Activated naive CD4-positive, alpha-beta T cell treated with anti-CD3 and anti-CD28 coated beads, Interleukin-2, amount 50 U/mL, for 24 hours (primary cell): ENCODE data around the gene DHRS4L2.
"Not testable (repeated sequence)": the region's sequence is repeated elsewhere in the genome, so short reads cannot be mapped to it uniquely, and the experiment has no call there.

Experiments used
- H3K27ac Mint-ChIP-seq: one replicate; pipeline ENCODE4 v1.8.0; 2021; ENCODE audit warnings: mild to moderate bottlenecking, mixed read lengths
- H3K27me3 Mint-ChIP-seq: one replicate; pipeline ENCODE4 v1.8.0; 2021; ENCODE audit warnings: mixed read lengths
- H3K36me3 Mint-ChIP-seq: one replicate; pipeline ENCODE4 v1.8.0; 2021; ENCODE audit warnings: mixed read lengths
- H3K4me1 Mint-ChIP-seq: one replicate; pipeline ENCODE4 v1.8.0; 2021; ENCODE audit warnings: mixed read lengths
- H3K4me3 Mint-ChIP-seq: one replicate; pipeline ENCODE4 v1.8.0; 2021; ENCODE audit warnings: mild to moderate bottlenecking, mixed read lengths
- H3K9me3 Mint-ChIP-seq: one replicate; pipeline ENCODE4 v1.8.0; 2021; ENCODE audit warnings: mixed read lengths

Gene DHRS4L2

DNA sequence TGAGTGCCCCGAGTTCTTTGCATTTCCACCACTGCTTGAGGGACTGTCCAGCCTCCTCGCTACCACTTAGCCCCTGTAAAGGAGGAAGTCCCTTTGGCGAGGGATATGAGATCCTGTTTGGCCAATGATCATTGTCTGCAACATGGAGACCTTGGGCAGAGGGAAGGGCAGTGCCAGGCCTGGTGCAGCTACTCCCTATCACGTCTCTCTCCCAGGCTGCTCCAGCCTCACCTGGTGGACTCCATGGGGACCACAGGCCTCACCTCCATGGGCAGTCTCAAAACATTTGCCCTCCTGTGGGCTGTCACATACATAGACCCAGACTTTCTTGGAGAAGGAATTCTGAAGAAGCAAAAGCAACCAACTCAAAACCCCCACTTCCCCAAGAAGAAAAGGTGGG lies 47.0 kb downstream of the DHRS4L2 start:
- Mint-ChIP-seq H3K4me1 (peaks cover 10% of the 10 kb centered on the region), H3K4me3 (peak overlapping the region; percentile 97)
- H3K9me3 Mint-ChIP-seq, H3K36me3 Mint-ChIP-seq, H3K27ac Mint-ChIP-seq, H3K27me3 Mint-ChIP-seq: not testable (repeated sequence)

DNA sequence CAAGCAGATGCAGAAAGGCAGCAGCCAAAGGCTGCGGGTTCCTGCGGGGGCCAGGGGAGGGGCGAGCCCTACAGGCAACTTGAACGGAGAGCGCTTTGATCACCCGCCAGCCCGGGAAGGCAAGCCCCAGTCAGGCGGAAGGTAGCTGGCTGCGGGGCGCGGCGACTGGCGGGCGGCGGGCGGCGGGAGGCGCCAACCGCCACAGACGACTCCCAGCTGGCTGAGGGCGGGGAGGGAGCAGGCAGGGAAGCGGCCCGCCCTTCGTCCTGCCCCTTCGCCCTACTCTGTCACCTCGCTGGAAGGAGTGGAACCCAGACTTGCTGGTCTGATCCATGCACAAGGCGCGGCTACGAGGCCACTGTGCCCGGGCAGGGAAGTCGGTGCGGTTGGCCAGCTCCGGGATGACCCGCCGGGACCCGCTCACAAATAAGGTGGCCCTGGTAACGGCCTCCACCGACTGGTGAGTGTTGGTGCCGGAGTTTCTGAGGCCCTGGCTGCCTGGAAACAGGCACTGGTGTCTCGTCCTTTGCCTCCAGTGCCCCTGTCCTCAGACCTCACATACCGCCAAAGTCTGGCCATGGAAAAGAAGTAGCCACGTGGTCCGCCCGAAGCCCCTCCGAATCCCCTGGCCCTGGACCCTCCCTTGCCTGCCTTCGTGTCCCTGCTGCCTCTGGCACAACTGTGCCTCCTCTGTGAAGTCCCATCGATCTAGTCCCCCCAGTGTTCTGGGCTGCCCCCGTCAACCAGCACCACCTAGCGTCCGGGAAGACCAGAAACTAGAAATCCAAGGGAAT lies 47.6 kb downstream of the DHRS4L2 start:
- Mint-ChIP-seq H3K9me3 (no peaks in the 10 kb centered on the region), H3K4me3 (peak overlapping the region; percentile 97), H3K4me1 (peaks cover 10% of the 10 kb centered on the region), H3K27ac (peak overlapping the region; percentile 94), H3K36me3 (no peaks in the 10 kb centered on the region), H3K27me3 (no peaks in the 10 kb centered on the region)

DNA sequence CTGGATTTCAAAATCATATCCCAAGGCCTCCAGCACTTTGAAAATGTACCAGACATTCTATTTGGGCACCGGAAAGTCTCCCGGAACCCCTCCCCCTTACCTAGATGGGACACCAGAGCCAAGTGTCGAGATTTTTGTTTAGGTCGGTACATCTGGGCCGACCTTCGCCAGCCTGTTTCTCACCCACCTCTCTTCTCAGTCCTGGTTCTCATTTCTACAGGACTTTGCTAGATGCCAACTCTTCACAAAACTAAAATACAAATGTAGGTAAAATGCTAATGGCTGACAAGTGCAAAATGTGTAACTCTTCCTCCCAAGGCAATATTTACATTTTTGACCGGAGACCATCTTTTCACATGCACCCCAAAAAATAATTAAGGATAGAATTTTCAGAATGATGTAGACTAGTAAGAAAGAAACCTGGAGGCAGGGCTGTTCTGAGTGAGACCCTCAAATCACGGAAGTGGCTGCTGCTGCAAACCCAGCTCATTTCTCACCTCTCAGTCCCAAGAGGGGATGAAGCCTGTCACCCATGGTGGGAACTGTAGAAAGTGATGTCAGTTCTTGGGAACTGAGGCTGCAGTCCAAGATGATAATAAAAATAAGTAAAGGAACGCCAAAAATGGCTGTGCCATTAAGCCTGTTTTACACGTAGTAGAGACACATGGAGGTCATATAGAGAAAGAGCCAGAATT lies 48.4 kb downstream of the DHRS4L2 start:
- H3K9me3 Mint-ChIP-seq, H3K27ac Mint-ChIP-seq: not testable (repeated sequence)

DNA sequence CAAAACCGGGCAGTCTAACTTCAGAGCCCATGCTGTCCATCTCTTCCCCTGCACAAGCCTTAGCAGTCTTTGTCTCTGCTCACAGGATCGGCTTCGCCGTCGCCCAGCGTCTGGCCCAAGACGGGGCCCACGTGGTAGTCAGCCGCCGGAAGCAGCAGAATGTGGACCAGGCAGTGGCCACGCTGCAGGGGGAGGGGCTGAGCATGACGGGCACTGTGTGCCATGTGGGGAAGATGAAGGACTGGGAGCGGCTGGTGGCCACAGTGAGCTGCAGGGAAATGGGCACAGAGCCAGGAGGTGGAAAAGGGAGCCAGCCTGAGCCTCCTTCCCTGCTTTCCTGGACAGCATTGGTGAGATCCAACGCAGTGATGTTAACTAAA lies 48.9 kb downstream of the DHRS4L2 start:
- Mint-ChIP-seq H3K36me3 (no peaks in the 10 kb centered on the region), H3K9me3 (no peaks in the 10 kb centered on the region), H3K27ac (no peak overlapping the region), H3K4me1 (peaks cover 10% of the 10 kb centered on the region), H3K27me3 (no peaks in the 10 kb centered on the region), H3K4me3 (no peak overlapping the region)

More for the DNA sequence above, 48.4 kb downstream of the DHRS4L2 start:
- peak overlapping the region; percentile 97 for H3K4me3 Mint-ChIP-seq
- H3K4me1 Mint-ChIP-seq, result peaks cover 10% of the 10 kb centered on the region
- not testable (repeated sequence) for H3K27me3 Mint-ChIP-seq, H3K36me3 Mint-ChIP-seq

DNA sequence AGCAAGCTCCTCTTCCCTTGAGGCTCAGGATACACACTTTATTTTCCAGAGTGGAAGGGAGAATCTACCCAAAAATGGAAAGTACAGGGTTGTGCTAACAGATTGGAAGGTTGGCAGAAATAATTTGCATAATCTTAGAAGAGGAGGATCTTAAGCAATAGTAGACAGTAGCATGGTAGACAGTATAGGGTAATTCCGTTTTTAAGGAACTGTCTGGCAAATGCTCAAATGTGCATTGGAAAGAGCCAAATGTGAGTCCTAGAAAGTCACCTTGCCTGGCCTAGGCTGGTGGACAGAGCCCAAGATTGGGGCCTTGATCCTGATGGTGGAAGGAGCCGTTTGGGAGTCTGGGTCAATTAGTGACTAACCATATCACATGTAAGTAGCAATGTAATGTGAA lies 50.0 kb downstream of the DHRS4L2 start:
- Mint-ChIP-seq H3K27ac (no peak overlapping the region), H3K4me3 (no peak overlapping the region), H3K4me1 (peaks cover 10% of the 10 kb centered on the region), H3K36me3 (no peaks in the 10 kb centered on the region), H3K27me3 (no peaks in the 10 kb centered on the region), H3K9me3 (no peaks in the 10 kb centered on the region)

DNA sequence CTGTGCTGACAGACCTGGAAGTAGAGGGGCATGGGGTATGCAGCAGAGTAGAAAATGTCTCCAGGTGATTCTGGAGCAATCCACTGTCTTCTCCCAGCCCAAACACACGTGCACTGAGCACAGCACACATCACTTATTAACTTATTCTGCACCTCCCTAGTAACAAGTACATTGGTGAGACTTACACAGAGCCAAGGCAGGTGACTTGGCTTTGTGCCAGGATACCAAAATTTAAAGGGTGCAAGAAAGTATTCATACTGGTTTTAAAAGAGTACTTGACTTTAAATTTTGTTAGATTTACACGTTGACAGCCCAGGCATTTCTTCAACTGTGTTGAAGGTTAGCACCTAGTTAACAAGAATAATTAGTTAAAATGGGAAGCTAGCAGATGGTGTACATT lies 52.0 kb downstream of the DHRS4L2 start:
- no peaks in the 10 kb centered on the region for H3K36me3 Mint-ChIP-seq
- H3K27ac Mint-ChIP-seq, result no peak overlapping the region
- H3K4me1 Mint-ChIP-seq, result peaks cover 6% of the 10 kb centered on the region
- H3K9me3 Mint-ChIP-seq, result no peaks in the 10 kb centered on the region
- no peaks in the 10 kb centered on the region for H3K27me3 Mint-ChIP-seq
- no peak overlapping the region for H3K4me3 Mint-ChIP-seq

DNA sequence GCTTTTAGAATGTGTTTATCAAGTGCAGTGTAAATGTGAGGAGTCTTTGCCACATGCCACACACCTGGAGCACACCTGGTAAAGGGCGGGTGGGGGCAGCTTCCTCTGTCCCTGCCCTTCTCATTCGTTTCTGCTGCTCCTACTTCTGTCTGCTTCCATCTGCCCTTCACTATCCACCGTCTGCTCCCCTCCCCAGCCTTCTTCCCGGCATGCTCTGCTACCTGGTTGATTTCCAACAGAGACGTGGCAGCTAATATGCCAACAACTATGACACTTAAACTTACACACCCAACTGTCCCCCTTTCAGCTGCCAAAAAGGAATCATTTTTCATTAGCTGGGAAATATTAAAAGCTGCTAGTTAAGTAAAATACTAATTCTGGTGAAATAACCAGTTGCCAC lies 54.0 kb downstream of the DHRS4L2 start:
- no peak overlapping the region for H3K27ac Mint-ChIP-seq
- no peaks in the 10 kb centered on the region for H3K4me1 Mint-ChIP-seq
- H3K36me3 Mint-ChIP-seq, result no peaks in the 10 kb centered on the region
- no peaks in the 10 kb centered on the region for H3K9me3 Mint-ChIP-seq
- no peak overlapping the region for H3K4me3 Mint-ChIP-seq
- no peaks in the 10 kb centered on the region for H3K27me3 Mint-ChIP-seq

DNA sequence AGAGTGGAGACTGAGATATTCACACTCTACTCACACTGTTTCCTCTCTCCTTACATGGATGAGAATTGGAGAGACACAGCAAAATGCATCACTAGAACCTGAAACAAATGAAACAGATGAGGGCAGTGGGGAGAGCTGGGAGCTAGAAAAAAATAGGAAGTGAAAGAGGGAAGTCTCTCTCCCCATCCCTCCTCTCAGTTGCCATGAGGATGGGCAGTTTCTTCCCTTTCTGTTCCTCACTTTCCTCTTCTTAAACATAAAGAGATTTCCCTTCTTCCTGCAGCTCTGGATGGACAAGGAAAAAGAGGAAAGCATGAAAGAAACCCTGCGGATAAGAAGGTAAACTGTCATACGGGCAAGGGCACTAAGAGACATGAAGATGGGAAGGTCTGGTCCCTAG lies 60.3 kb downstream of the DHRS4L2 start:
- not testable (repeated sequence) for H3K27me3 Mint-ChIP-seq, H3K9me3 Mint-ChIP-seq, H3K27ac Mint-ChIP-seq, H3K36me3 Mint-ChIP-seq, H3K4me3 Mint-ChIP-seq
- H3K4me1 Mint-ChIP-seq, result peaks cover 20% of the 10 kb centered on the region

DNA sequence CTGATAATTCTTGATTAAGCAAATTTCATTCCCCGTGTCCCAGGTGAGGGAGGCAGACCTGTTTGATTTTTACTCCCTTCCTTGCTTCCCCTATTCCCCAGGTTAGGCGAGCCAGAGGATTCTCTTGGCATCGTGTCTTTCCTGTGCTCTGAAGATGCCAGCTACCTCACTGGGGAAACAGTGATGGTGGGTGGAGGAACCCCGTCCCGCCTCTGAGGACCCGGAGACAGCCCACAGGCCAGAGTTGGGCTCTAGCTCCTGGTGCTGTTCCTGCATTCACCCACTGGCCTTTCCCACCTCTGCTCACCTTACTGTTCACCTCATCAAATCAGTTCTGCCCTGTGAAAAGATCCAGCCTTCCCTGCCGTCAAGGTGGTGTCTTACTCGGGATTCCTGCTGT lies 62.0 kb downstream of the DHRS4L2 start:
- H3K9me3 Mint-ChIP-seq, H3K36me3 Mint-ChIP-seq, H3K27ac Mint-ChIP-seq, H3K27me3 Mint-ChIP-seq: not testable (repeated sequence)
- peaks cover 21% of the 10 kb centered on the region for H3K4me1 Mint-ChIP-seq
- peak overlapping the region; percentile 89 for H3K4me3 Mint-ChIP-seq

DNA sequence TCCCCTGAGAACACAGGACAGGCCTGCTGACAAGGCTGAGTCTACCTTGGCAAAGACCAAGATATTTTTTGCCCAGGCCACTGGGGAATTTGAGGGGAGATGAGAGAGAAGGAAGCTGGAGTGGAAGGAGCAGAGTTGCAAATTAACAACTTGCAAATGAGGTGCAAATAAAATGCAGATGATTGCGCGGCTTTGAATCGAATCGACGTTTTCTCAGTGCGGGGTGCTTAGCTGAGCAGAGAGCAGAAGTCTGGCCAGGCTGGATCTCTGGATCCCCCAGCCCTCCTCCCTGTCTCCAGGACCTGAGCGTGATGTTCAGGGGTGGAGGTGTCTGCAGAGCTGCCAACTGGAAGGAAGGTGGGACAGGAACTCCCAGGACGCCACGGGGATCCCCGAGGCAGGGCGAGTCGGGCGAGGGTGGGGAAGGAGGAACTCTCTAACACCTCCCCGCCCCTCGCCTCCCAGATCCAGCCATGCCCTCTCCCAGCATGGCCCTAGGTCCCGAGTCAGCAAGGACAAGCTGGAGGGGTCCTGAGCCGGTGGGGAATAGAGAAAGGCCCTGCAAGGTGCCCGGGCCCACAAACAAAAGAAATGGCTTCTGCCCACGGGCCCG lies 62.6 kb downstream of the DHRS4L2 start:
- H3K4me3 Mint-ChIP-seq, result peak overlapping the region; percentile 89
- peak overlapping the region; percentile 93 for H3K27ac Mint-ChIP-seq
- no peaks in the 10 kb centered on the region for H3K36me3 Mint-ChIP-seq
- H3K9me3 Mint-ChIP-seq, result no peaks in the 10 kb centered on the region
- H3K27me3 Mint-ChIP-seq, result peaks cover 3% of the 10 kb centered on the region
- H3K4me1 Mint-ChIP-seq, result peaks cover 21% of the 10 kb centered on the region

DNA sequence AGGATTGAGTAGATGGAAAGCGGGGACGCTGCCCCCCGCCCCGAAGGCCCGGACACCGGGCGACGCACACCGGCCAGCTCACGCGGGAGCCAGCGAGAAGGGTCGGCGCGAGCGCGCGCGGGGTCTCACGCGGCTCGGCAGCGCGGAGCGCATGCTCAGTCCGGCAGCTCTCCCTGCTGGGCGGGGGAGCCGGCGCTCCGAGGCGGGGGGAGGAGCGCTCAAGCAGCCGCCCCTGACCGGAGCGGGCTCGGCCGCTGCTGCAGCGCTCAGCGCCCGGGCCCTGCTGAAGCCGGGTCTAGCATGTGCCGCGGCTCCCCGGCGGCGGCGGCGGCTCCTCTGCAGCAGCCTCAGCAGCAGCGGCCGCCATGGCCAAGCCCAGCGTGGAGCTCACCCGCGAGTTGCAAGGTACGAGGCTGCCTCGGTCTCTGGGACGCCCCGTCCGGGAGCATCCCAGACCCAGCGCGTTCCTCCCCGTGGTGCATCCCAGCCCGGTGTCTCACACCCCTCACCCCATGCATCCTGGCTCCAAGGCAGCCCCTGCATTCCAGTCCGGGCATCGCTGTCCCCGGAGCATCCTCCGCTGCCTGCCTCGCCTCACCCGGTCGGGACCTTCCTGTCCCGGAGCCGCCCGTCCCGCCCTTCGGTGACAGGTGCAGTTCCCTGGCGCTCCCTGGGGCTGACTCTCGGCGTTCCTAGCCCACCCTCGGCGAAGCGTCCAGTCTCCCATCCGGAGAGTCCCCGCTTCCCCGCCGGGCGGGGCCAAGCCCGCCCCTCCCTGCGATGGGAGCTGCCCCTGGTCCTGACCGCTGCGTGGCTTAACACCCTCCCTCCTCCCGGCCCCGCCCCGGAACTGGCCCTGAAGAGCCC lies 63.3 kb downstream of the DHRS4L2 start, which contains the start of gene CARMIL3:
Gene CARMIL3 (plus strand): TSS at position 221 of the 867 bp plus-strand sequence. CDS start 145 bp downstream, at position 366.
- H3K4me1 Mint-ChIP-seq, result peaks cover 21% of the 10 kb centered on the region
- no peaks in the 10 kb centered on the region for H3K36me3 Mint-ChIP-seq
- H3K27ac Mint-ChIP-seq, result peak within 1 kb of the TSS; percentile 93
- no peaks in the 10 kb centered on the region for H3K9me3 Mint-ChIP-seq
- H3K4me3 Mint-ChIP-seq, result peak within 1 kb of the TSS; percentile 89
- H3K27me3 Mint-ChIP-seq, result peaks cover 3% of the 10 kb centered on the region

DNA sequence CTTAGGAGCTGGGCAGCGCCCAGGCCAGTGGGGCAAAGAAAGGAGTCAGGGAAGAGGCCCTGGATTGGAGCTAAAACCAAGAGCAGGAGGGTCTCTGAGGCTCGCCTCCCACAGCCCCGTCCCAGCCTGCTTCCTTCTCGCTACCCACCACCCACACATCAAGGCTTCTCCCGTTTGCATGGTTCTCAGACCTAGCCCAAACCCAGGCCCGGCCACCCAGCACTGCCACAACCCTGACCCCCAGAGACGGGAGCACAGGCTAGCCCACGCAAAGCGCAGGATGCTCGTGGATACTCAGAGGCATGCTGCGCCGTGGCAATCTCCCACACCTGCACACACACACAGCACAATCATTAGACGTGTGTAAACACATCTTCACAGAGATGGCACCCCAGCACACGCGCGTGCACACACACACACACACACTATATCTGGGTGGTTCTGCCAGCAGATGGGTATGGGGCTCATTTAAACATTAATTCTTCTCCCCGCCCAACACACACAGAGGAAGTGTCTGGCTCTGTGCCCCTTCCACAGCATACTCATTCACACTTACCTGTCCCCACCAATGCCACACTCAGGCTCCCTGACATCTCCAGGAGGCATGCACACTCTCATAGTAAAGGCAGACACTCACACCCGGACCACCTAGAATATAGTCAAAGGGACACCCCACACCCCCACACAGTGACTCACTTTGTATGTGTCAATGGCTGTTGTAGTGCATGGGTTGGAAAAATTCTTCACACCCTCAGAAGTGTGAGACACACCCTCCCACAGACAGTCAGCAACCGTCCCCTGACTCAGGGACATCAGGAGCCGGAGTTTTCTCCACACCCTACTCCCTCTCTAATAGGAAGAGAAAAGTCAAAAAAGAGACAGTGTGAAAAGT lies 64.2 kb downstream of the DHRS4L2 start:
- H3K4me1 Mint-ChIP-seq, result peaks cover 21% of the 10 kb centered on the region
- peak overlapping the region; percentile 71 for H3K27ac Mint-ChIP-seq
- H3K27me3 Mint-ChIP-seq, result peaks cover 3% of the 10 kb centered on the region
- peak overlapping the region; percentile 81 for H3K4me3 Mint-ChIP-seq
- H3K9me3 Mint-ChIP-seq, result no peaks in the 10 kb centered on the region
- H3K36me3 Mint-ChIP-seq, result no peaks in the 10 kb centered on the region

DNA sequence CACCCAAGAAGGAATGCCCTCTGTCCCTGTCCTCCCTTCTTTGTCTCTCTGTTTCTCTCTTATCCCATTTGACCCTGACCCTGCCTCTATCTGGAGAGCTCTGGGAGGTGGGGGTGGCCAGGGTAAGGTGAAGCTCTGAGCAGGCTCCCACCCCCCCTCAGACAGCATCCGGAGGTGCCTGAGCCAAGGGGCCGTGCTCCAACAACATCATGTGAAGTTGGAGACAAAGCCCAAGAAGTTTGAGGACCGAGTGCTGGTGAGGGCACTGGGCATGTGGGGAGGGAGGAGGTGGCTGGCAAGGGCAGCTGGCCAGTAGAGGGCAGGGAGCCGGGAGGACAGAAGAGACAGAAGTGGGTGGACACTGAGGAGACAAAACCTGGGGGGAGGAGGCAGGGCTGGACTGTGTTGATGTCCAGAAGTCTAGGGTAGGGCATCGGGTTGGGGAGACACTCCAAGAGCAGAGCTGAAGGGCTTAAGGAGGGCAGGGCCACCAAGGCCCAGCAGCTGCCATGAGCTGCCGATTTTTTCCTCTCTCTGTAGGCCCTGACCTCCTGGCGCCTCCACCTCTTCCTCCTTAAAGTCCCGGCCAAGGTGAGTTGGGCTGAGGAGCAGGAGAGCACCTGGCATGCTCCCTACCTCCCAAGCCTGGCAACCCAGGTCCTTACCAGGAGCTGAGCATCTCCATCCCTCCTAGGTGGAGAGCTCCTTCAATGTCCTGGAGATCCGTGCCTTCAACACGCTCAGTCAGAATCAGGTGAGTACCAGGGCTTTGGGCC lies 65.0 kb downstream of the DHRS4L2 start:
- peaks cover 21% of the 10 kb centered on the region for H3K4me1 Mint-ChIP-seq
- no peaks in the 10 kb centered on the region for H3K36me3 Mint-ChIP-seq
- H3K4me3 Mint-ChIP-seq, result peak overlapping the region; percentile 81
- H3K9me3 Mint-ChIP-seq, result no peaks in the 10 kb centered on the region
- H3K27ac Mint-ChIP-seq, result peak overlapping the region; percentile 4
- peaks cover 3% of the 10 kb centered on the region for H3K27me3 Mint-ChIP-seq

DNA sequence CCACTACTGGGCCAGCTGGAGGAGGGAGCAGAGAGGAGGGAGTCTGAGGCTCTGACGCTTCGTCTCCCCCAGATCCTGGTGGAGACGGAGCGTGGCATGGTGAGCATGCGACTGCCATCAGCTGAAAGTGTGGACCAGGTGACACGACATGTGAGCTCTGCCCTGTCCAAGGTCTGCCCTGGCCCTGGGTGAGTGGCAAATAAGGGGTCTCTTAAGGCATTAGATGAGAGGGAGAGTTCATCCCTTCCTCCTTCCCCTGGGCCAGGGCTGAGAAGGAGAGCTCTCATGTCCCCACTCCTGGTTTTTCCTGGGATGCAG lies 65.6 kb downstream of the DHRS4L2 start:
- Mint-ChIP-seq H3K4me1 (peaks cover 21% of the 10 kb centered on the region), H3K36me3 (no peaks in the 10 kb centered on the region), H3K27me3 (peaks cover 3% of the 10 kb centered on the region), H3K9me3 (no peaks in the 10 kb centered on the region), H3K27ac (peak overlapping the region; percentile 4), H3K4me3 (no peak overlapping the region)
